Caco-2 (cell line): ENCODE measurements around the gene C14orf180. TPM values are rescaled to one million over a fixed set of nuclear protein-coding genes. Genes with fewer than 3 reads are reported as not detected.

Experiments used
- BruUV-seq: library from RNA; stranded (reverse); fragments of 400-500 nt; replicated peaks from 2 replicates; lab custom pipeline; 2021; lab: Mats Ljungman, UMichigan
- CTCF ChIA-PET: fragments of 300-600 bp; sonication (Branson Sonifier 250); formaldehyde crosslinking; loops from one replicate; lab custom pipeline; 2022; ENCODE audit warnings: antibody characterized with exemption; lab: Charles Lee
- POLR2A ChIA-PET: fragments of 300-600 bp; sonication (Branson Sonifier 250); formaldehyde crosslinking; loops from one replicate; lab custom pipeline; 2022; ENCODE audit warnings: antibody characterized with exemption; lab: Charles Lee
- DNase-seq, 2 experiments: peaks; one replicate each; pipeline versions ENCODE4 v3.0.0 to v3.0.0-alpha.2; 2020 to 2022
- H3K27me3 ChIP-seq: replicated peaks from 2 replicates; pipeline ENCODE4 v1.6.0; 2011; ENCODE audit warnings: low read length; ENCODE audit not compliant: control insufficient read depth, insufficient read depth
- H3K36me3 ChIP-seq: 2 replicates; pipeline ENCODE4 v1.5.1; 2011; ENCODE audit warnings: low read length; ENCODE audit not compliant: control insufficient read depth, insufficient read depth
- H3K4me1 ChIP-seq: fragments of 250-450 bp; sonication (Bioruptor Pico); 2 replicates; pipeline ENCODE4 v1.5.1; 2020; ENCODE audit warnings: mild to moderate bottlenecking
- H3K4me3 ChIP-seq: 2 replicates; pipeline ENCODE4 v1.5.1; 2011; ENCODE audit warnings: low read depth, mild to moderate bottlenecking, control low read depth, low read length
- H3K9me3 ChIP-seq: fragments of 250-450 bp; sonication (Bioruptor Pico); 2 replicates; pipeline ENCODE4 v1.5.1; 2020; ENCODE audit warnings: mild to moderate bottlenecking, moderate library complexity
- H3K27ac Mint-ChIP-seq: one replicate; pipeline ENCODE4 v1.8.0; 2022; ENCODE audit warnings: mixed read lengths; ENCODE audit not compliant: unreplicated experiment
- H3K27me3 Mint-ChIP-seq: one replicate; pipeline ENCODE4 v1.8.0; 2022; ENCODE audit warnings: mixed read lengths; ENCODE audit not compliant: insufficient read depth, unreplicated experiment
- H3K36me3 Mint-ChIP-seq: one replicate; pipeline ENCODE4 v1.8.0; 2022; ENCODE audit warnings: mild to moderate bottlenecking, mixed read lengths; ENCODE audit not compliant: insufficient read depth, unreplicated experiment
- H3K4me1 Mint-ChIP-seq: one replicate; pipeline ENCODE4 v1.8.0; 2022; ENCODE audit warnings: low read depth, mixed read lengths; ENCODE audit not compliant: unreplicated experiment
- H3K4me3 Mint-ChIP-seq: one replicate; pipeline ENCODE4 v1.8.0; 2022; ENCODE audit warnings: mild to moderate bottlenecking, moderate library complexity, mixed read lengths; ENCODE audit not compliant: unreplicated experiment
- H3K9me3 Mint-ChIP-seq: one replicate; pipeline ENCODE4 v1.8.0; 2022; ENCODE audit warnings: mixed read lengths; ENCODE audit not compliant: unreplicated experiment
- CTCF ChIP-seq, 2 experiments: fragments of 200-600 bp in 1 of 2; IDR thresholded peaks; 1 replicate in 1 of 2; 2 replicates in 1 of 2; pipeline versions ENCODE4 v1.5.1 to v1.8.0; 2011 to 2022; ENCODE audit warnings: antibody characterized with exemption in 1 of 2, control low read depth in 1 of 2, inconsistent platforms in 1 of 2, low read depth in 1 of 2, low read length in 1 of 2, mild to moderate bottlenecking in 1 of 2, moderate library complexity in 1 of 2; ENCODE audit not compliant: insufficient read depth in 1 of 2, severe bottlenecking in 1 of 2, unreplicated experiment in 1 of 2
- intact Hi-C: fragments of 100-400 bp; cut with micrococcal nuclease; formaldehyde crosslinking; loops from one replicate; pipeline ENCODE4 v1.10.0; 2022; ENCODE audit not compliant: unreplicated experiment
- total RNA-seq: library from RNA; stranded (reverse); gene quantifications from 2 replicates; pipeline ENCODE4 v1.2.3, GENCODE V29; 2022

The C14orf180 gene
- total RNA-seq, 1 experiment from 2014 or later = not detected

DNA sequence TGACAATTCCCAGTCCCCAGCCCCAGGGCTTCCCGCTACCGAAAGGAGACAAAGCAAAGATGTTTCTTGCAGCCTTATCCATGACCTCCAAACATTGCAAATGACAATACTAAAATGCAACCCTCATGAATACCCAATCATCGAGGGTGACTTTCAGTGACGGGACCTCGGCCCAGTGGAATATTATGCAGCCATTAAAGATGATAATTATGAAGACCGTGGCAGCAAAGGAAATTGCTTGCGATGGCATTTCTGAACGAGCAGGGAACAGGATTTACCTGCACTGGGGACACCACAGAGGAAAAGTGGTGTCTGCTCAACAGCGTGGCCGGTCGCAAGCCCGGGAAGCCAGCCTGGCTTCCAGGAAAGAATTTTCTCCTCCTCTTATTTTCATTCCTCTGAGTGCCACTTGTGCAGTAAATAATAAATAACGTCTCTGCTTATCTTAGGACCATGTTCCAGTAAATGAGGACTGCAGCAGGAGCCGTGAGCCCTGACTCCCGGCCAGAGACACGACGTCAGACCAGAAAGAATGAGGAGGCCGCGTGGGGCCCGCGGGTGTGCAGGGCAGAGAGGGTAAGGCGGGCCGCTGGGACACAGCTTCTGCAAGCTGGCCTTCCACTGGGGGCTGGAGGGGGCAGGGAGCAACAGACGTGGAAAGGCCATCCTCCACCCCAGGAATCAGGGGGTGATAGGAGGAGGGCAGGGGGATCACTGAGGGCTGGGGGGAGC lies 6.6 kb downstream of the C14orf180 start:
- Mint-ChIP-seq H3K27ac (no peak overlapping the region), H3K36me3 (no peaks in the 10 kb centered on the region), H3K4me1 (peaks cover 8% of the 10 kb centered on the region), H3K9me3 (no peaks in the 10 kb centered on the region), H3K27me3 (peaks cover 6% of the 10 kb centered on the region), H3K4me3 (no peak overlapping the region)
- Histone ChIP-seq H3K4me3 (no peak overlapping the region), H3K9me3 (no peaks in the 10 kb centered on the region), H3K4me1 (peaks cover 21% of the 10 kb centered on the region), H3K27me3 (no peaks in the 10 kb centered on the region), H3K36me3 (no peaks in the 10 kb centered on the region)
- DNase-seq = no peak
- ChIA-PET POLR2A (no interaction called here), CTCF (interaction anchor here (0.5 kb wide), 1 partner anchor 10 kb away, joined by 4 read pairs; no protein-coding TSS in a partner anchor)
- no peak for TF ChIP-seq CTCF (IDR thresholded peaks at IDR 0.05; ENCODE audit: insufficient read depth in 1 of 2, low read depth in 1 of 2, low read length in 1 of 2, severe bottlenecking in 1 of 2, unreplicated experiment in 1 of 2)
- intact Hi-C loops = no loop called here
- BruUV-seq = no TSS peak

DNA sequence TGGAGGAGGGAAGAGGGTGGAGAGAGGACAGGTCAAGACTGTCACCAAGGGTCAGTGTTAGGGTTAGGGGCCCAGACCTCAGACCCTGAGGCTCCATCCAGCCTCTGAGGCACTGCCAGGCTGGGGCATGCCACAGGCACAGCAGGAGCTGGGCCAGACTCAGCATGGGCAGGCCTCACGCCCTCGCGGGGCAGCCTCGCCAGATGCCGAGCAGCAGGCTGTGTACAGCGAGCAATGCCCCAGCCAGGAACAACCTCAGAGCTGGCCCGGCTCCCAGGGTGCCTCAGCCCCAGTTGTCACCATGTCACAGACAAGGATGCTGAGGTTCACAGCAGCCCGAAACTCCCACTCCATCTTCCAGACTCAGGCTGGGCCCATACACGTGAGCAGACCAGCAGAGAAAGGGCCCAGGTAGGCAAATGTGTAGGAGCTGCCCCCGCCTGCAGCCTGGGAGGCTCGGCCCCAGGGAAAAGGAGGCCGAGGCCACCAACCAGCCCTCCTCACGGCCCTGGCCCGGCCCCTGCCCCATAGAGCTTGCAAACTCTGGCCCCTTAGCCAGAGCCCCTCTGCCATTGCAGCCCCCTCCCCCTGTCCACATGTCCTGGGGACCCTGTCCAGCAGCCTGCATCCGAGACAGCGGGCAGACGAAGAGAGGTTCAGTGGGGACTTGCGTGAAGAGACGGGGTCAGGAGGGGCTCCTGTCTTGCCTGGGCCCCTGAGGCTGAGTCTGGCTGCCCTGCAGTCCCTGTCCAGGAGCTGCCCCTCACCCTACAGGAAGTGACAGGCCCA lies 7.5 kb downstream of the C14orf180 start:
- Histone ChIP-seq H3K9me3 (no peaks in the 10 kb centered on the region), H3K4me3 (no peak overlapping the region), H3K4me1 (peaks cover 21% of the 10 kb centered on the region), H3K27me3 (no peaks in the 10 kb centered on the region), H3K36me3 (no peaks in the 10 kb centered on the region)
- H3K4me3 Mint-ChIP-seq = no peak overlapping the region
- no peak overlapping the region for H3K27ac Mint-ChIP-seq
- intact Hi-C loops = no loop called here
- peaks cover 8% of the 10 kb centered on the region for H3K4me1 Mint-ChIP-seq
- no peak for DNase-seq
- ChIA-PET CTCF (no interaction called here), POLR2A (no interaction called here)
- BruUV-seq = no TSS peak
- no peaks in the 10 kb centered on the region for H3K9me3 Mint-ChIP-seq
- H3K36me3 Mint-ChIP-seq = no peaks in the 10 kb centered on the region
- H3K27me3 Mint-ChIP-seq = peaks cover 6% of the 10 kb centered on the region
- TF ChIP-seq CTCF (IDR thresholded peaks at IDR 0.05; ENCODE audit: insufficient read depth in 1 of 2, low read depth in 1 of 2, low read length in 1 of 2, severe bottlenecking in 1 of 2, unreplicated experiment in 1 of 2) = no peak

DNA sequence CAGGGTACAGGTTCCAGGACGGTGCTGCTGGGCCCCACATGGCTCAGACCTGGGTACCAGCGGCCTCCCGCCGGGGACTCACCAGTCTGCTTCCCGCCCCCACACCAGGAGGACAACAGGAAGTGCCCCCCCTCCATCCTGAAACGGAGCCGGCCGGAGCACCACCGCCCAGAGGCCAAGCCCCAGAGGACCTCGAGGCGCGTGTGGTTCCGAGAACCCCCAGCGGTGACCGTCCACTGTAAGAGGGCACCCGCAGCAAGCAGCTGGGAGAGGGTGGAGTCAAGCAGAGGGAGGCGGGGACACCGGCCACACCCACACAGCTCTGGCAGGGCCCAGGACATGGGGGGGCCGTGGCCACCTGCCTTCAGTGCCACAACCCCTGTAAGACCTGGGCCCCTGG lies 8.1 kb downstream of the C14orf180 start:
- POLR2A ChIA-PET = no interaction called here
- no TSS peak for BruUV-seq
- intact Hi-C loops = no loop called here
- Histone ChIP-seq H3K4me3 (no peak overlapping the region), H3K4me1 (peaks cover 17% of the 10 kb centered on the region), H3K9me3 (no peaks in the 10 kb centered on the region), H3K36me3 (no peaks in the 10 kb centered on the region), H3K27me3 (no peaks in the 10 kb centered on the region)
- peaks cover 8% of the 10 kb centered on the region for H3K4me1 Mint-ChIP-seq
- no peak overlapping the region for H3K27ac Mint-ChIP-seq
- H3K27me3 Mint-ChIP-seq = peaks cover 11% of the 10 kb centered on the region
- no peak for TF ChIP-seq CTCF (IDR thresholded peaks at IDR 0.05; ENCODE audit: insufficient read depth in 1 of 2, low read depth in 1 of 2, low read length in 1 of 2, severe bottlenecking in 1 of 2, unreplicated experiment in 1 of 2)
- H3K9me3 Mint-ChIP-seq = no peaks in the 10 kb centered on the region
- no peak overlapping the region for H3K4me3 Mint-ChIP-seq
- DNase-seq = no peak
- CTCF ChIA-PET = no interaction called here
- no peaks in the 10 kb centered on the region for H3K36me3 Mint-ChIP-seq
